ENCODE data around the gene CERS2. TPM values are rescaled to one million over a fixed set of nuclear protein-coding genes. Genes with fewer than 3 reads are reported as not detected.
A peak's percentile ranks its signal among the peaks of the same experiment; 100 is the strongest.

CERS2 gene
- total and polyA plus RNA-seq, 12 donors = 56.5 to 104 (median 76.8) TPM

DNA sequence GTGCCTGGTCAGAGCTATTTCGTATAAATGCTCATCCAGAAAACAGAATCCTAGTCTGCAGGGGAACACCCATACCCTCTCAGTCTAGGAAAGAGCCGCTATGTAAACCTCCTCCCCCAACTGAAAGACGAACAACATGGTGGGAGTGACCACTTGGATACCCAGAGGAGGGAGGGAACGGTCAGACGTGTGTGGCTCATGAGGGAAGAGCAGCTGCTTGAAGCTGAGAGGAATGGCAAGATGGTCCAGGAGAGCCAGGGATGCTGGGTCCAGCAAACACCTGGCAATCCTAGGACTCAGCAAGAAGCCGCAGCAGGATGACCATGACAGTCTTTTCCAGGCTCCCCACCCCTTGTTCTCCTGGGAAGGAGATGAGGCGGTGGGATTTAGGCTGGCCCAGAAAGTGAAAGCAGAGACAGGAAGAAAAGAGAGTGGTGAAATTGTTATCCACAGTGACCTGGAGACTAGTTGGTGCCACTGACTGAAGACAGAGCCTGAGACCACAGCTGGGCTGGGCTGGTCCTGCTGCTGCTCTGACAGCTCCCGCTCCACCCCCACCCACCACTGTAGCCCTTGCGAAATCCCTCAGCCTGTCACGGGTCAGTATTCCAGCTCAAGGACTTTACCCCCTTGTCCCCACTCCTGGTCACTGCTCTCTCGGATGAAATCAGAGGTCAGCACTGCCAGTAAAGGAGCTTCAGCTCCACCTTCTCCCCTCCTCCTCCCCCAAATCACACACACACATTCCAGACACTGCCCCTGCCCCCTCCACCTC is 3.6 kb downstream of the CERS2 start:
- TF ChIP-seq, protein P1, sequence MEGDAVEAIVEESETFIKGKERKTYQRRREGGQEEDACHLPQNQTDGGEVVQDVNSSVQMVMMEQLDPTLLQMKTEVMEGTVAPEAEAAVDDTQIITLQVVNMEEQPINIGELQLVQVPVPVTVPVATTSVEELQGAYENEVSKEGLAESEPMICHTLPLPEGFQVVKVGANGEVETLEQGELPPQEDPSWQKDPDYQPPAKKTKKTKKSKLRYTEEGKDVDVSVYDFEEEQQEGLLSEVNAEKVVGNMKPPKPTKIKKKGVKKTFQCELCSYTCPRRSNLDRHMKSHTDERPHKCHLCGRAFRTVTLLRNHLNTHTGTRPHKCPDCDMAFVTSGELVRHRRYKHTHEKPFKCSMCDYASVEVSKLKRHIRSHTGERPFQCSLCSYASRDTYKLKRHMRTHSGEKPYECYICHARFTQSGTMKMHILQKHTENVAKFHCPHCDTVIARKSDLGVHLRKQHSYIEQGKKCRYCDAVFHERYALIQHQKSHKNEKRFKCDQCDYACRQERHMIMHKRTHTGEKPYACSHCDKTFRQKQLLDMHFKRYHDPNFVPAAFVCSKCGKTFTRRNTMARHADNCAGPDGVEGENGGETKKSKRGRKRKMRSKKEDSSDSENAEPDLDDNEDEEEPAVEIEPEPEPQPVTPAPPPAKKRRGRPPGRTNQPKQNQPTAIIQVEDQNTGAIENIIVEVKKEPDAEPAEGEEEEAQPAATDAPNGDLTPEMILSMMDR (IDR thresholded peaks at IDR 0.05) = no peak
- Histone ChIP-seq H3K27me3 (no peaks in the 10 kb centered on the region), H3K36me3 (peaks cover 0 to 34% (median 26%) of the 10 kb centered on the region in 9 donors), H3K4me1 (peaks cover 25 to 53% (median 48%) of the 10 kb centered on the region in 9 donors), H3K9me3 (no peaks in the 10 kb centered on the region), H3K4me3 (peak overlapping the region in 3 of 10 donors; percentile 5 to 12 (median 8)), H3K27ac (peak overlapping the region; percentile 11 to 98 (median 96))
- DNase-seq (peak; percentile 74 to 75), ATAC-seq (peak; percentile 64 to 87 (median 76))
- 45 to 46% methylated on average over 11 of the region's 11 CpGs for WGBS, 2 donors
- intact Hi-C loops (cut with DNase I) = loop anchor here in 4 of 10 donors (5.0 to 10.0 kb wide), 3 partner anchors 44 to 346 kb away; partner anchors contain the start of genes SETDB1 (in 3 of the 4), ARNT (in 2 of the 4) and ENSA (in 1 of the 4)

DNA sequence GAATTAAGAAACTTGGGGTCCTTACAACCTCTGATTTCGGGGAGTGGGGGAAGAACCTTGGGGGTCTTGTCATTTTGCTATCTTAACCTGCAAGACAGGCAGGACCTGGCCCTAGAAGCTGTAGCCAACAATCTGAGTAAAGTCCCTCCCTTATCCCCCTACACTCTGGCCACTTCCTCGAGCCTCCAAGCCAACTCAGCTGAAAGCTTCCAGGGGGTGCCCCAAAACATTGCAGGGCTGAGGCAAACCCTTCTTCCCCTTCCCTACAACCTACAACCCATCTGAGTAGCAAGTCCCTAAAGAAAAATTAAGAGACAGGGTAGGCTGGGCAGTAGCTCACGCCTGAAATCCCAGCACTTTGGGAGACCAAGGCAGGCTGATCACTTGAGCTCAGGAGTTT is 5.0 kb downstream of the CERS2 start:
- 84 to 87% methylated on average over 3 of the region's 3 CpGs for WGBS, 2 donors
- Histone ChIP-seq H3K27me3 (no peaks in the 10 kb centered on the region), H3K9me3 (no peaks in the 10 kb centered on the region), H3K27ac (peak overlapping the region in 1 of 10 donors; percentile 97), H3K4me1 (peaks cover 23 to 45% (median 43%) of the 10 kb centered on the region in 9 donors), H3K36me3 (peaks cover 0 to 48% (median 39%) of the 10 kb centered on the region in 9 donors), H3K4me3 (no peak overlapping the region)
- DNase-seq (no peak), ATAC-seq (no peak)
- TF ChIP-seq, protein P1 (IDR thresholded peaks at IDR 0.05) = no peak
- intact Hi-C loops (cut with DNase I) = loop anchor here in 4 of 10 donors (5.0 to 10.0 kb wide), 3 partner anchors 42 to 345 kb away; partner anchors contain the start of genes SETDB1 (in 3 of the 4), ARNT (in 2 of the 4) and ENSA (in 1 of the 4)

DNA sequence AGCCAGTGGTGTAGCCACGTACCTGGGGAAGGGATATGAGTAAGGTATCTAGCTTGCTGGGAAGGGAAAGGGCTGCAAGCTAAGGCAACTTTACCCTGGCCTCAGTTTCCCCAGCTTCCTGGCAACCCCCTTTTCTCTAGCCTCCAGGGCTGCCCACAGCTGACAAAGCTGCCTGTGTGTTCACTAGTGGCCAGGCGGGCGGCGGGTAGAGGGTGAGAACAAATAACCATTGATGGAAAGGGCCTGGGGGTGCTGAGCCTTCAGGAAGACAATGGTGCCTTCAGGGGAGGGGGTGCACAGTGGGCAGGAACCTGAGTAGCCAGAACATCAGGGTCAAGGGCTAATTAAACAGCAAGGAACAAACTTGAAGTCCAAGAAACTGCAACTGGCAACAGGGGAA is 6.1 kb downstream of the CERS2 start:
- H3K4me1 ChIP-seq = peaks cover 23 to 41% (median 40%) of the 10 kb centered on the region in 9 donors

DNA sequence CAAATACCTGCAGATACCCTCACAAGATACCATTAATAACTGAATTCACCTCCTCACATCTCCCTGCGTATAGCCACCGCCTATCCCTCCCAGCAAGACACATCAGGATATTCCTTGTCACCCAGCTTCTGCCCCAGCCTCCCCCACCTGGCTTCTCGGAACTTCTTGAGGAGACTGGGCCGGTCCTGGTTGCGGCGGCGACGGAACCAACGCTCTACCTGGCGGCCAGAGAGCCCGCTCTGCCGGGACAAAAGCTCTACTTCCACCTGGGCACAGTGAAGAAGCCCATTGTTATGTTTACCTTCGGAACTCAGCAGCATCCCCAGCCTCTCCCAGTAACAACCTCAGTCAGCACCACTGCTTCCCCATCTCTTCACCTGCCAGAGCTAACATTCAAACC is 6.7 kb downstream of the CERS2 start:
- DNase-seq (no peak), ATAC-seq (no peak)
- 98 to 99% methylated on average over 13 of the region's 13 CpGs for WGBS, 2 donors
- Histone ChIP-seq H3K4me1 (peaks cover 19 to 35% (median 35%) of the 10 kb centered on the region in 9 donors), H3K36me3 (peaks cover 0 to 64% (median 53%) of the 10 kb centered on the region in 9 donors), H3K27ac (no peak overlapping the region), H3K4me3 (no peak overlapping the region), H3K9me3 (no peaks in the 10 kb centered on the region), H3K27me3 (no peaks in the 10 kb centered on the region)
- TF ChIP-seq, protein P1 (IDR thresholded peaks at IDR 0.05) = no peak
- intact Hi-C loops (cut with DNase I) = no loop called here

More for the DNA sequence above, 6.1 kb downstream of the CERS2 start:
- H3K27ac ChIP-seq = no peak overlapping the region
- H3K27me3 ChIP-seq = no peaks in the 10 kb centered on the region
- H3K4me3 ChIP-seq = no peak overlapping the region
- intact Hi-C loops (cut with DNase I) = no loop called here
- peaks cover 0 to 59% (median 47%) of the 10 kb centered on the region in 9 donors for H3K36me3 ChIP-seq
- WGBS, 2 donors = 93 to 95% methylated on average over 4 of the region's 4 CpGs
- ATAC-seq (no peak), DNase-seq (no peak)
- no peaks in the 10 kb centered on the region for H3K9me3 ChIP-seq
- TF ChIP-seq, protein P1 (IDR thresholded peaks at IDR 0.05) = no peak
